Nephron (organoid): ENCODE data around the gene AK8.
A peak's percentile ranks its signal among the peaks of the same experiment; 100 is the strongest.

Source experiments
- H3K27ac Mint-ChIP-seq, 3 experiments: 2 replicates each; pipeline ENCODE4 v1.8.0; 2020; ENCODE audit warnings: mixed read lengths in 3 of 3, mild to moderate bottlenecking in 2 of 3, moderate library complexity in 1 of 3
- H3K27me3 Mint-ChIP-seq: 2 replicates; pipeline ENCODE4 v1.8.0; 2021; ENCODE audit warnings: low read depth, mild to moderate bottlenecking, moderate library complexity, mixed read lengths
- H3K36me3 Mint-ChIP-seq: 2 replicates; pipeline ENCODE4 v1.8.0; 2020; ENCODE audit warnings: low read depth, mixed read lengths
- H3K4me1 Mint-ChIP-seq: 2 replicates; pipeline ENCODE4 v1.8.0; 2020; ENCODE audit warnings: mixed read lengths
- H3K4me3 Mint-ChIP-seq, 3 experiments: 2 replicates each; pipeline ENCODE4 v1.8.0; 2020; ENCODE audit warnings: mild to moderate bottlenecking in 3 of 3, mixed read lengths in 3 of 3, moderate library complexity in 2 of 3
- H3K9me3 Mint-ChIP-seq: 2 replicates; pipeline ENCODE4 v1.8.0; 2020; ENCODE audit warnings: mixed read lengths
- TF ChIP-seq, protein P1 (sequence below), 3 experiments: fragments of 200-600 bp; sonication (generic); IDR thresholded peaks; one replicate each; pipeline ENCODE4 v1.5.0; 2021; ENCODE audit warnings: antibody characterized with exemption in 3 of 3; ENCODE audit not compliant: unreplicated experiment in 3 of 3

AK8 gene

DNA sequence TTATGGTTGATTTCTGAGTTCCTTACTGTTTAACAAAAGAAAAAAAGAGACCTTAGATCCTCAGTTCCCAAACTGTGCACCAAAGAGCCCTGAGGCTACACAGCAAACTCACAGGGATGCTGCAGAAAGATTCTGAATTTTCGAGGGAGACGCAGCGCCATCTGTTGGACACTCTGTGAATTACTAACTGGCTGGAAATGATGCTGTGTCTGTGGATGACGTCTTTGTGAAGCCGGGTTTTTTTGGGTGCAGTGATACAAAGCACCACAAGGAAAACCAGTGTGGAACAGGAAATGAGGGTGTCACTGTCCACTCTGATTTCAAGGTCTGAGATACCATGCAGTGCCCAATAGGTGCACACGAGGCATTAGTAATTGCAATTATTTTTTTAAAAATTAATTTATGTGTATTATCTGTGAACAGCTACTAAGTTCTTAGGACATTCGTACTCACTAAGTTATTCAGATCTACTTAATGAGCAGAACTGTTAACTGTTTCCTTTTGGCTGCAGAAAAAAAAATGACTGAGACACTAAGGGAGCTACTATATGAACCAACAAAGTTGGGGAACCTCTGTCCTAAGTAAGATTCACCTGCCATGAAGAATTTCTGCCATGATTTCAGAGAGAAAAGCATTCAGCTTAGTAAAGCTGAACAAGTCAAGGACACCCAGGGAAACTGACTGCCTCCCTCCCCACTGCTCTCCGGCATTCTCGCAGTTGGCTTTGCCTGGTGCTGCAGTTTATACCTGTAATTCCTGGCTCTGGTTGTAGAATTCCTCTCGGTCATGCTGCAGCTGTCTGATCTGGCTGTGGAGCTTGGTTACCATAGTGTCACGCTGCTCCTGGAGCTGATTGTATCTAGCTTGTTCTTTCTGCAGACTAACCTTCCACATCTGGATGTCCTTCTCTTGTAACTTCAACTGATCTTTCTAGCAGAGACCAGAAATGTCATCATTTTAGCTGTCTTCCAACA is 24.1 kb upstream of the AK8 start:
- H3K27me3 Mint-ChIP-seq = no peaks in the 10 kb centered on the region
- peaks cover 76% of the 10 kb centered on the region for H3K36me3 Mint-ChIP-seq
- no peaks in the 10 kb centered on the region for H3K9me3 Mint-ChIP-seq
- H3K27ac Mint-ChIP-seq = no peak overlapping the region
- H3K4me3 Mint-ChIP-seq = no peak overlapping the region
- no peaks in the 10 kb centered on the region for H3K4me1 Mint-ChIP-seq
- TF ChIP-seq, protein P1, sequence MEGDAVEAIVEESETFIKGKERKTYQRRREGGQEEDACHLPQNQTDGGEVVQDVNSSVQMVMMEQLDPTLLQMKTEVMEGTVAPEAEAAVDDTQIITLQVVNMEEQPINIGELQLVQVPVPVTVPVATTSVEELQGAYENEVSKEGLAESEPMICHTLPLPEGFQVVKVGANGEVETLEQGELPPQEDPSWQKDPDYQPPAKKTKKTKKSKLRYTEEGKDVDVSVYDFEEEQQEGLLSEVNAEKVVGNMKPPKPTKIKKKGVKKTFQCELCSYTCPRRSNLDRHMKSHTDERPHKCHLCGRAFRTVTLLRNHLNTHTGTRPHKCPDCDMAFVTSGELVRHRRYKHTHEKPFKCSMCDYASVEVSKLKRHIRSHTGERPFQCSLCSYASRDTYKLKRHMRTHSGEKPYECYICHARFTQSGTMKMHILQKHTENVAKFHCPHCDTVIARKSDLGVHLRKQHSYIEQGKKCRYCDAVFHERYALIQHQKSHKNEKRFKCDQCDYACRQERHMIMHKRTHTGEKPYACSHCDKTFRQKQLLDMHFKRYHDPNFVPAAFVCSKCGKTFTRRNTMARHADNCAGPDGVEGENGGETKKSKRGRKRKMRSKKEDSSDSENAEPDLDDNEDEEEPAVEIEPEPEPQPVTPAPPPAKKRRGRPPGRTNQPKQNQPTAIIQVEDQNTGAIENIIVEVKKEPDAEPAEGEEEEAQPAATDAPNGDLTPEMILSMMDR (IDR thresholded peaks at IDR 0.05; ENCODE audit: unreplicated experiment in 3 of 3) = peak; percentile 89 to 95 (median 94)

DNA sequence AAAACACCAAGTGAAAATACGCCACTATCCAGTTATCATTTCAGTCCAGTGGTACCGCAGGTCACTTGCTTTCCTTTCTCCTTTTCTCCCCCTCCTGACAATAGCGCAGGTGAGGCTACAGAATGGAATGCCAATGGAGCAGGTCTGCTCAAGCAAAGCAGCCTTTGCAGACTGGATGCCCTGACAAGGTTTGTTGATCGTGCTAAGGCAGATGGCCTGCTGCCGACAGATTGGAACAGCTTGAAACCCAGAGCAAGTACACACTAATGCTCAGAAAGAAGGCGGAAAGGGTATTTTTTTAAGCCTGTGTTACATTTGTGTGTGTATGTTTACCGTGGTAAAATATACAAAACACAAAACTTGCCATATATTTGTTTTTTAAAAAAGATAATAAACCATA is 20.0 kb upstream of the AK8 start:
- Mint-ChIP-seq H3K9me3 (no peaks in the 10 kb centered on the region), H3K4me3 (no peak overlapping the region), H3K4me1 (no peaks in the 10 kb centered on the region), H3K27ac (no peak overlapping the region), H3K27me3 (no peaks in the 10 kb centered on the region), H3K36me3 (peaks cover 68% of the 10 kb centered on the region)
- TF ChIP-seq, protein P1 (IDR thresholded peaks at IDR 0.05; ENCODE audit: unreplicated experiment in 3 of 3) = no peak

DNA sequence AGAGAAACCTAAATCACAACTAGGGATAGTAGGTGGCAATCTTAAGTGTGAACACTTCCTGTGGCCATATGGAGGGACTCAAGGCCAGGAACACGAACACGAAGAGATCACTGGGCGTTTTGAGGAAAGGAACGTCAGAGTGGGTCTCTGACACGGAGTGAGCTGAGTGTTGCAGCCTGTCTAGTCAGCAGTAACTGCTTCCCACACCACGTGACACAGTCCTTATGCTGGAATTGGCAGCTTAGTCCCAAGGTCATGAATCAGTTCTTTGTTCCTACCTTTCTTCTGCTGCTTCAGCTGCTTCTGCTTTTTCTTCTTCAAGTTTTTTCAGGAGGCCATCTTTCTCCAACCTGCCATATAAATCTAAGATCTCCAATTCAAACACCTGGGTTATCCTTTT is 18.8 kb upstream of the AK8 start:
- TF ChIP-seq, protein P1 (IDR thresholded peaks at IDR 0.05; ENCODE audit: unreplicated experiment in 3 of 3) = no peak
- Mint-ChIP-seq H3K4me1 (no peaks in the 10 kb centered on the region), H3K27ac (no peak overlapping the region)

DNA sequence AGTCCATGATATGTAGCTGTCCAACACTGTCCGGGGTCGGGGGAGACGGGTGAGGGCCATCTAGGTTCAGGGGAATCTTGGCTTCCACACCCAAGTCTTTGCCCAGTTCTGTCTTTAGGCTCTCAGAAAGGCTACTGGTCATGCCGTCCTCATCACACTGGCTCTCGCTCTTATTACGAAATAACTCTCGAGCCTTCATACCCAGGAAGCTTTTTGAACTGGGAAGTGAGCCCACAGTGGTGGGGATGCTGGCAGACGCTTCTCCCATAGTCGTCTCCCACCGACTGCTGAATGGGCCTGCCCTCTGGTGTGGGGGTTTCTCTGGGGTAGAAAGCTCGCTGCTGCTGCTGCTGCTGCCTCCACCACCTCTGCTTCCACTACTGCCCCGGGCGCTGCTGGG is 18.2 kb upstream of the AK8 start:
- Mint-ChIP-seq H3K4me1 (no peaks in the 10 kb centered on the region), H3K9me3 (no peaks in the 10 kb centered on the region), H3K4me3 (no peak overlapping the region), H3K36me3 (peaks cover 69% of the 10 kb centered on the region), H3K27ac (no peak overlapping the region), H3K27me3 (no peaks in the 10 kb centered on the region)
- TF ChIP-seq, protein P1 (IDR thresholded peaks at IDR 0.05; ENCODE audit: unreplicated experiment in 3 of 3) = no peak

More for the DNA sequence above, 18.8 kb upstream of the AK8 start:
- H3K36me3 Mint-ChIP-seq = peaks cover 73% of the 10 kb centered on the region
- no peaks in the 10 kb centered on the region for H3K9me3 Mint-ChIP-seq
- H3K27me3 Mint-ChIP-seq = no peaks in the 10 kb centered on the region
- no peak overlapping the region for H3K4me3 Mint-ChIP-seq

DNA sequence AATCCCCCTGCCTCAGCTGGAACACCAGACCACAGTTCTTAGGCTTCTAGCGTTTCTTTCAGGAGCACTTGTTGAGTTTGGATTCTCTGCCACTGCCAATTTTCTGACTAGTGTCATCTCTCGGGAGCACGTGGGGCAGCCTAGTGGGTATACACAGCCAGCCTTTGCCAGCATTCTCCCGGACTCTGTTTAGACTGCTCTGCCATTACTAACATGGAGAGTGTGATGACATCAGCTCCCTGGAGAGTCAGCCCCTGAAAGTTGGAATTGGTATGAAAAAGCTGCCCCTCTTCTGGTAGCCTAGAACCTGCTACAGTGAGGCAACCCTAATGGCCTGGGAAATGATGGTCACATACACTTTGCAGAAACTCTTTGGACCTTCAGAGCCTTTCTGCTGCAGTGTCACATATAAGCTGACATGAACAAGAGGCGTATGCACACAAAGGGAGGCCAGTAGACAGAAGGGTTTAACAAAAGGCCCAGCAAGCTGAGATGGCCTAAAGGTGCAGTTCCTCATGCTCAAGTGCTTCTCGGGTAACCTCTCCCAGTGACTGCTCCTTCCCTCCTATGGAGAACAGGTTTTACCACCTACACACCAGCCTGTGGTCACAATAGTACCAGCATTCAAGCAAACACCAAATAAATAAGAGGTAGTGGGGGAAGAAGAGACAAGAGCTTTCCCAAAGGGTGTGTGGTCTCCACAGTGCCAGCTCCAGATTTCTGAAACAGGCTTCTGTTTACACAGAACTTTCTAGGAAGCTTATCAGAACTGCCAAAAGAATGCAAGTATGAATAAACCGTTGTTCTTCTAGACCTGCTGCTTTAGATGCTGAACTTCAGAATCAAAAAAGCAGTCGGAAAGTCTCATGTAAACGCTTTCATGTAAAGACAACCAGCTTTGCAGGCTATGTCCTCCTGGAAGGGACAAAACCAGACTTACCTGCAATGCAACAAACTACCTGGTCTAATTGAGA is 17.1 kb upstream of the AK8 start:
- Mint-ChIP-seq H3K4me3 (no peak overlapping the region), H3K27me3 (no peaks in the 10 kb centered on the region), H3K27ac (no peak overlapping the region), H3K4me1 (no peaks in the 10 kb centered on the region), H3K9me3 (no peaks in the 10 kb centered on the region), H3K36me3 (peaks cover 58% of the 10 kb centered on the region)
- TF ChIP-seq, protein P1 (IDR thresholded peaks at IDR 0.05; ENCODE audit: unreplicated experiment in 3 of 3) = no peak
